ENCODE data around the gene PIM3.

- no peak for TF ChIP-seq EZH2 (IDR thresholded peaks at IDR 0.05; ENCODE audit: low read depth)
- TF ChIP-seq, protein P1, sequence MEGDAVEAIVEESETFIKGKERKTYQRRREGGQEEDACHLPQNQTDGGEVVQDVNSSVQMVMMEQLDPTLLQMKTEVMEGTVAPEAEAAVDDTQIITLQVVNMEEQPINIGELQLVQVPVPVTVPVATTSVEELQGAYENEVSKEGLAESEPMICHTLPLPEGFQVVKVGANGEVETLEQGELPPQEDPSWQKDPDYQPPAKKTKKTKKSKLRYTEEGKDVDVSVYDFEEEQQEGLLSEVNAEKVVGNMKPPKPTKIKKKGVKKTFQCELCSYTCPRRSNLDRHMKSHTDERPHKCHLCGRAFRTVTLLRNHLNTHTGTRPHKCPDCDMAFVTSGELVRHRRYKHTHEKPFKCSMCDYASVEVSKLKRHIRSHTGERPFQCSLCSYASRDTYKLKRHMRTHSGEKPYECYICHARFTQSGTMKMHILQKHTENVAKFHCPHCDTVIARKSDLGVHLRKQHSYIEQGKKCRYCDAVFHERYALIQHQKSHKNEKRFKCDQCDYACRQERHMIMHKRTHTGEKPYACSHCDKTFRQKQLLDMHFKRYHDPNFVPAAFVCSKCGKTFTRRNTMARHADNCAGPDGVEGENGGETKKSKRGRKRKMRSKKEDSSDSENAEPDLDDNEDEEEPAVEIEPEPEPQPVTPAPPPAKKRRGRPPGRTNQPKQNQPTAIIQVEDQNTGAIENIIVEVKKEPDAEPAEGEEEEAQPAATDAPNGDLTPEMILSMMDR (conservative IDR thresholded peaks at IDR 0.05), result no peak
Measured at GRCh38 chr22:49935561-49935960, 25.0 kb upstream of the PIM3 start.

All from PC-9 (cell line).